ENCODE measurements around the gene SLC12A7. TPM values are rescaled to one million over a fixed set of nuclear protein-coding genes. Genes with fewer than 3 reads are reported as not detected.

Gene SLC12A7
- total RNA-seq, 1 experiment from 2014 or later: 30.8 TPM

DNA sequence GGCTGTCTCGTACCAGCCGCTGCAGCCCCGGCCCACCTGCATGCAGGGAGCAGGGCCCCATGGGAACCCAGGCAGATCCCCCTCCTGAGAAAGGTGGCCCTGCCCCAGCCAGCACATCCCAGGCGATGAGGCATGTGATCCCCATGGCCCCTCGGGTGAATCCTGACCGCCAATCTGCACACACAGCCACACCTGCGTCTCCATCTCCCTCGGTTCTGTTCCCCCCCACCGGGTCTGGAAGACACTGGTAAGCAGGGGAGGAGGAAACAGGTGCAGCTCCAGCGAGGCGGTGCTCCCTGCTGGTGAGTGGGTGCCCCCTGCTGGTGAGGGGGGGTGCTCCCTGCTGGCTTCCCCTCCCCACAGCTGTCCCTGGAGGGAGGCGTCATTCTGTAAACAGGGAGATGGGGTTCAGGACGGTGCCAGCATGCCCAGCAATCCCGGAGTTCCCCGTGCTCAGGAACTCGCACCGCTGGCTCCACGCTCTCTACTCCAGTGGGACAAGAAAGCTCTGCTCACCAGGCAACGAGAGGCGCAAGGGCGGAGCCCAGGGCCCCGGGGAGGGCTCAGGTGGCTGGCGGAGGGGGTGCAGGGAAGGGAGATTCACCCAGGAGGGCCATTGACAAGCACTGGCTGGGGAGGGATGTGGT lies 28.4 kb upstream of the SLC12A7 start:
- no peak overlapping the region for H3K23ac ChIP-seq (ENCODE audit: insufficient read length, low read depth, low read length)
- H2BK12ac ChIP-seq (ENCODE audit: insufficient read length, low read depth, low read length): no peak overlapping the region
- H4K91ac ChIP-seq (ENCODE audit: insufficient read length, low read depth, low read length): no peak overlapping the region
- no peak overlapping the region for H2AK5ac ChIP-seq (ENCODE audit: insufficient read length, low read length)
- H3K14ac ChIP-seq (ENCODE audit: insufficient read depth, low read length): no peak overlapping the region
- H4K8ac ChIP-seq (replicated peaks; ENCODE audit: insufficient read length, low read depth, low read length): no peak overlapping the region
- no peak overlapping the region for H3K4ac ChIP-seq (ENCODE audit: low read depth, low read length)
- Mint-ChIP-seq H3K4me1 (peaks cover 8 to 47% of the 10 kb centered on the region in 2 experiments), H3K36me3 (ENCODE audit: insufficient read depth in 1 of 3, low read depth in 3 of 3) (no peaks in the 10 kb centered on the region), H3K4me3 (no peak overlapping the region), H3K27me3 (ENCODE audit: low read depth) (peaks cover 4% of the 10 kb centered on the region), H3K27ac (no peak overlapping the region), H3K9me3 (peaks cover 0 to 4% of the 10 kb centered on the region in 2 experiments; a peak in 2 of 5 replicates)
- no peak overlapping the region for H3K56ac ChIP-seq (ENCODE audit: insufficient read length, low read depth, low read length)
- no peak overlapping the region for H2BK120ac ChIP-seq (ENCODE audit: low read depth, low read length, poor library complexity, severe bottlenecking)
- no peaks in the 10 kb centered on the region for H3K79me2 ChIP-seq (ENCODE audit: insufficient read depth, low read length)
- WGBS (ENCODE audit: extremely low coverage, insufficient read length, low lambda C conversion rate): no CpG with 5 or more reads among the region's 23 CpGs
- no peak overlapping the region for H3K18ac ChIP-seq (ENCODE audit: insufficient read length, low read depth, low read length)
- no peak overlapping the region for H3T11ph ChIP-seq (ENCODE audit: low read length)
- H3K9me3 ChIP-seq (ENCODE audit: control insufficient read depth, low read depth, low read length): no peaks in the 10 kb centered on the region
- no peak overlapping the region for H3K4me2 ChIP-seq (ENCODE audit: insufficient read depth, insufficient read length, low read length)
- no peak overlapping the region for H2BK15ac ChIP-seq (ENCODE audit: low read depth, low read length)
- TF ChIP-seq, protein P1, sequence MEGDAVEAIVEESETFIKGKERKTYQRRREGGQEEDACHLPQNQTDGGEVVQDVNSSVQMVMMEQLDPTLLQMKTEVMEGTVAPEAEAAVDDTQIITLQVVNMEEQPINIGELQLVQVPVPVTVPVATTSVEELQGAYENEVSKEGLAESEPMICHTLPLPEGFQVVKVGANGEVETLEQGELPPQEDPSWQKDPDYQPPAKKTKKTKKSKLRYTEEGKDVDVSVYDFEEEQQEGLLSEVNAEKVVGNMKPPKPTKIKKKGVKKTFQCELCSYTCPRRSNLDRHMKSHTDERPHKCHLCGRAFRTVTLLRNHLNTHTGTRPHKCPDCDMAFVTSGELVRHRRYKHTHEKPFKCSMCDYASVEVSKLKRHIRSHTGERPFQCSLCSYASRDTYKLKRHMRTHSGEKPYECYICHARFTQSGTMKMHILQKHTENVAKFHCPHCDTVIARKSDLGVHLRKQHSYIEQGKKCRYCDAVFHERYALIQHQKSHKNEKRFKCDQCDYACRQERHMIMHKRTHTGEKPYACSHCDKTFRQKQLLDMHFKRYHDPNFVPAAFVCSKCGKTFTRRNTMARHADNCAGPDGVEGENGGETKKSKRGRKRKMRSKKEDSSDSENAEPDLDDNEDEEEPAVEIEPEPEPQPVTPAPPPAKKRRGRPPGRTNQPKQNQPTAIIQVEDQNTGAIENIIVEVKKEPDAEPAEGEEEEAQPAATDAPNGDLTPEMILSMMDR (conservative IDR thresholded peaks at IDR 0.05): peak; percentile 61
- H3K27me3 ChIP-seq (ENCODE audit: insufficient read depth, low read length): no peaks in the 10 kb centered on the region
- H2AFZ ChIP-seq (ENCODE audit: low read length): no peak overlapping the region
- H3K4me1 ChIP-seq (ENCODE audit: insufficient read depth, low read length): no peaks in the 10 kb centered on the region; the same call in 1 of the 2 replicates
- no peaks in the 10 kb centered on the region for H3K23me2 ChIP-seq (ENCODE audit: insufficient read length, low read depth, low read length, poor library complexity, severe bottlenecking)
- no peak overlapping the region for H3K9ac ChIP-seq (ENCODE audit: extremely low read depth, insufficient read length, low read length)
- H3K27ac ChIP-seq (ENCODE audit: insufficient read length, low read depth, low read length): no peak overlapping the region
- peak; percentile 58 for DNase-seq
- no peaks in the 10 kb centered on the region for H4K20me1 ChIP-seq (ENCODE audit: control insufficient read depth, insufficient read depth, insufficient read length)
- H2BK5ac ChIP-seq (ENCODE audit: insufficient read length, low read length): no peak overlapping the region
- no peak overlapping the region for H4K5ac ChIP-seq (ENCODE audit: insufficient read length, low read depth, low read length)
- H2BK20ac ChIP-seq (ENCODE audit: low read depth, low read length, poor library complexity, severe bottlenecking): no peak overlapping the region
- H3K79me1 ChIP-seq (ENCODE audit: insufficient read depth, low read depth, low read length, poor library complexity, severe bottlenecking): no peaks in the 10 kb centered on the region

Data from H9 (cell line).